HG02623 (cell line): Measurements from ENCODE around the gene ERRFI1.

Source experiments
- ATAC-seq: cut with Tn5 transposase; IDR thresholded peaks from one replicate; pipeline ENCODE4 v1.9.1; 2021; ENCODE audit warnings: moderate library complexity; ENCODE audit not compliant: unreplicated experiment

Gene ERRFI1

GRCh38 chr1:8046391-8046790 is 20.3 kb upstream of the ERRFI1 start:
- no peak for ATAC-seq

- ATAC-seq: no peak
Measured at GRCh38 chr1:8043621-8044020, 17.5 kb upstream of the ERRFI1 start.

- ATAC-seq: no peak
Measured at GRCh38 chr1:8042134-8042533, 16.0 kb upstream of the ERRFI1 start.

GRCh38 chr1:8040586-8040985 is 14.5 kb upstream of the ERRFI1 start:
- no peak for ATAC-seq

GRCh38 chr1:8039071-8039470 is 13.0 kb upstream of the ERRFI1 start:
- ATAC-seq: no peak

- no peak for ATAC-seq
Measured at GRCh38 chr1:8035289-8035688, 9.2 kb upstream of the ERRFI1 start.

- ATAC-seq: no peak
Measured at GRCh38 chr1:8033322-8033721, 7.2 kb upstream of the ERRFI1 start.

GRCh38 chr1:8032366-8032910 is 6.3 kb upstream of the ERRFI1 start:
- no peak for ATAC-seq

GRCh38 chr1:8031176-8031785 is 5.2 kb upstream of the ERRFI1 start:
- ATAC-seq: no peak

- no peak for ATAC-seq
Measured at GRCh38 chr1:8028571-8028910, 2.4 kb upstream of the ERRFI1 start.

- no peak for ATAC-seq
Measured at GRCh38 chr1:8027748-8028570, 1.9 kb upstream of the ERRFI1 start.

- no peak for ATAC-seq
Measured at GRCh38 chr1:8026976-8027747, 1.1 kb upstream of the ERRFI1 start.

GRCh38 chr1:8025671-8026144 is 401 bp downstream of the ERRFI1 start:
- no peak for ATAC-seq

GRCh38 chr1:8025061-8025670 is 943 bp downstream of the ERRFI1 start:
- no peak for ATAC-seq

- no peak for ATAC-seq
Measured at GRCh38 chr1:8024329-8024728, 1.8 kb downstream of the ERRFI1 start.

GRCh38 chr1:8023995-8024313 is 2.2 kb downstream of the ERRFI1 start:
- no peak for ATAC-seq

GRCh38 chr1:8023287-8023994 is 2.7 kb downstream of the ERRFI1 start:
- no peak for ATAC-seq

- ATAC-seq: no peak
Measured at GRCh38 chr1:8022395-8023286, 3.5 kb downstream of the ERRFI1 start.

GRCh38 chr1:8021676-8022266 is 4.3 kb downstream of the ERRFI1 start:
- no peak for ATAC-seq
